Skin epidermis (tissue), 12 donors: ENCODE results near the gene PPIL1.
"Not testable (repeated sequence)": the region's sequence is repeated elsewhere in the genome, so short reads cannot be mapped to it uniquely, and the experiment has no call there.

Experiments used
- H3K27ac ChIP-seq, 21 experiments: fragments of 200-600 bp; sonication (generic) in 11 of 21; one replicate each; pipeline ENCODE4 v1.5.0; 2020; ENCODE audit warnings: mild to moderate bottlenecking in 3 of 21, inconsistent platforms in 2 of 21, moderate library complexity in 2 of 21
- H3K4me3 ChIP-seq, 7 experiments: fragments of 200-600 bp; sonication (generic) in 2 of 7; one replicate each; pipeline ENCODE4 v1.5.0; 2020; ENCODE audit warnings: inconsistent platforms in 2 of 7, mild to moderate bottlenecking in 2 of 7, moderate library complexity in 1 of 7

PPIL1 gene

GRCh38 chr6:36822506-36823269, 51.9 kb downstream of the PPIL1 start:
- Histone ChIP-seq H3K4me3 (no peak overlapping the region), H3K27ac (peak overlapping the region in 13 of 21 experiments; percentile 7 to 72 (median 45))

- H3K27ac ChIP-seq = peak overlapping the region in 12 of 21 experiments; percentile 18 to 72 (median 46)
These were observed 52.8 kb downstream of the PPIL1 start for GRCh38 chr6:36821581-36822335.

GRCh38 chr6:36820700-36821580, 53.7 kb downstream of the PPIL1 start:
- Histone ChIP-seq H3K4me3 (no peak overlapping the region), H3K27ac (peak overlapping the region in 13 of 21 experiments; percentile 9 to 72 (median 46))

More at GRCh38 chr6:36821581-36822335, 52.8 kb downstream of the PPIL1 start:
- no peak overlapping the region for H3K4me3 ChIP-seq

DNA sequence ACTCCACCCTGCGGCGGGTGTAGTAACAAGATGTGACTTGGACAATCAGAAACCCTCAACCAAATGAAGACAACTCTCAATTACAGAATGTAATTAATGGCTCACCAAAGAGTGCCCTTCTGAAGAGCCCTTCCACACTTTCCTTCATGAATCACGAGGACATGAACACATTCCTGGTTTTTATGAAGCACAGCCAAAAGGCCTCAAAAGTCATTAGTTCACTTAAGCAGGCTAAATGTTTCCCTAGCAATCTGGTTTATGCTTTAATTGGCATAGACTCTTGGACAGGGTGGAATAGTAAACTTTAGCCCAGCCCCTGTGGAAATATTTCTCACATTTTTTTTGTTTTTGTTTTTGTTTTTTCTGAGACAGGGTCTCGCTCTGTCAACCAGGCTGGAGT, 55.8 kb downstream of the PPIL1 start:
- no peak overlapping the region for H3K27ac ChIP-seq
- no peak overlapping the region for H3K4me3 ChIP-seq

- H3K4me3 ChIP-seq = no peak overlapping the region
- no peak overlapping the region for H3K27ac ChIP-seq
These were observed 56.8 kb downstream of the PPIL1 start for GRCh38 chr6:36817847-36818246.

GRCh38 chr6:36817176-36817817, 57.3 kb downstream of the PPIL1 start:
- Histone ChIP-seq H3K27ac (no peak overlapping the region), H3K4me3 (no peak overlapping the region)

- no peak overlapping the region for H3K4me3 ChIP-seq
- H3K27ac ChIP-seq = no peak overlapping the region
These were observed 58.5 kb downstream of the PPIL1 start for GRCh38 chr6:36815962-36816735.

GRCh38 chr6:36814249-36814648, 60.4 kb downstream of the PPIL1 start:
- no peak overlapping the region for H3K27ac ChIP-seq

GRCh38 chr6:36813526-36813925, 61.1 kb downstream of the PPIL1 start:
- Histone ChIP-seq H3K27ac (no peak overlapping the region), H3K4me3 (no peak overlapping the region)

More at GRCh38 chr6:36814249-36814648, 60.4 kb downstream of the PPIL1 start:
- H3K4me3 ChIP-seq = no peak overlapping the region

DNA sequence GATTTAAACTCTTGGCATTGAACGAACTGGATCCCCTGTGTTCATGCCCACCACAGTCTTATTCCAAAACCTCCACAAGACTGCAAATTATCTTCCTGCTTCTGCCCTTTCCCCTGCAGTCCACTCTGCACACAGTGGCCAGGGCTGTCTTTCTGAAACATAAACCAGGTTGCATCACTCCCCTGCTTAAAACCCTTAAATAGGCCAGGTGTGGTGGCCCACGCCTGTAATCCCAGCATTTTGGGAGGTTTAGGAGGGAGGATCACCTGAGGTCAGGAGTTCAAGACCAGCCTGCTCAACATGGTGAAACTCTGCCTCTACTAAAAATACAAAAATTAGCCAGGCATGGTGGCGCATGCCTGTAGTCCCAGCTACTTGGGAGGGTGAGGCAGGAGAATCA, 61.6 kb downstream of the PPIL1 start:
- H3K27ac ChIP-seq, H3K4me3 ChIP-seq: not testable (repeated sequence)

- Histone ChIP-seq H3K27ac (no peak overlapping the region), H3K4me3 (no peak overlapping the region)
These were observed 64.4 kb downstream of the PPIL1 start for GRCh38 chr6:36809941-36810803.

DNA sequence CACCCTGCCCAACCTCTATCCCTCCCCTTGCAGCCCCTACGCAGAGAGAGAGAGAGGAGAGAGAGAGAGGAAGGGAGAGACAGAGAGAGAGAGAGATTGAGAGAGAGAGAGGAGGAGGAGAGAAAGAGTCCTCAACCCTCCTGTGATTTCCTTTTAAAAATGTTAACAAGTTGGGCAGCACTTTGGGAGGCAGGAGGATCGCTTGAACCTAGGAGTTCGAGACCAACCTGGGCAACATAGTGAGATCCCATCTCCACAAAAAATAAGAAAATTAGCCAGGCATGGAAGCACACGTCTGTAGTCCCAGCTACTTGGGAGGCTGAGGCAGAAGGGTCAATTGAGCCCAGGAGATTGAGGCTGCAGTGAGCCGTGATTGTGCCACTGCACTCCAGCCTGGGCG, 65.4 kb downstream of the PPIL1 start:
- H3K4me3 ChIP-seq = no peak overlapping the region
- no peak overlapping the region for H3K27ac ChIP-seq

DNA sequence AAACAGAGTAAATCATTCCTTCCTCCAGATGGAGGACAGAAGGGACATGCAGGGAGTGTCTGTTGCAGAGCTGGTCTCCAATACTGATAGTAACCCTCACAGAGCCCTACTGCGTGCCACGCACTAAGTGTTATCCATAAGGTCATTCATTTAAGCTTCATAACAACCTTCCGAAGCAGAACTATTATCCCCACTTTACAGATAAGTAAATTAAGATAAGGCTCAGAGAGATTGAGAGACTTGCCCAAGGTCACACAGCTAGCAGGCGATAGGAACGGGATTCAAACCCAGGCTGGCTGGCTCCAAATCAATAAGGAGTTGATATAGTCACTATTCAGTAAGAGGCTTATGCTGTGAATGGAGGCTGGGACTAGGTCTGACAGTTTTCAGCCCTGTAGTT, 66.0 kb downstream of the PPIL1 start:
- no peak overlapping the region for H3K27ac ChIP-seq
- no peak overlapping the region for H3K4me3 ChIP-seq

DNA sequence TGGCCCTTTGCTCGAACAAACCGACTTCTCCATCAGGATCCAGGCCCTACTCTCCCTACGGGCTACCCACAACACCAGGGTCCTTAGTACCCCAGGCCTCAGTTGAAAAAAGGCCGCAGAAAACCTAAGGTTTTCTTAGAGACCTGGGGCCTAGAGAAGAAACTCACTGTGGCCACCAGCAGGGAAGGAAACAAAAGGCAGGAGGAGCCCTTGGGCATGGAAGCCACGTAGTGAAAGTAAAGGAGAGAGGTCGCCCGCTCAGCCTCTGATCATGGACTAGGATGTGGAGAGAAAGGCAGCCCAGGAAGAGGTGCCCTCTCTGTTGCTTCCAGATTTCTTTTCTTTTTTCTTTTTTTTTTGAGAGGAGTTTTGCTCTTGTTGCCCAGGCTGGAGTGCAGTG, 66.9 kb downstream of the PPIL1 start:
- Histone ChIP-seq H3K4me3 (no peak overlapping the region), H3K27ac (no peak overlapping the region)

GRCh38 chr6:36807143-36807542, 67.5 kb downstream of the PPIL1 start:
- no peak overlapping the region for H3K4me3 ChIP-seq

DNA sequence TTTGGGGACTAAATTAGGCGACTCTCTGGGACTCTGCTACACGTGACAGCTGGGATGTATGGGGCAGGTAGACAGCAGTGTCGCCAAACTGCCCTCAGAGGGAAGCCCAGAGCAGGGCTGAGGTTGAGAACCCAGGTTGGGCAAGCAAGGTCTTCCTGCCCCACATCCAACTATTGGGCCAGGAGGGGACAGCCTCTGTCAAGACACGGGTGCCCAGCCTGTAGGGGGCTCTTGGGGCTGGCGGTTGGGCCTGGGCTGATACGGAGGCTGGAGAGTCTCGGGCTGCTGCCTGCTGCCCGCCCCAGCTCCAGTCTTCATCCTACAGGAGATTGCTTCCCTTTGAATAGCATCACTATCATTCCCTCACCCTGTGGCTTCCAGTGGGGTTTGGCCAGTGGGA, 68.7 kb downstream of the PPIL1 start:
- Histone ChIP-seq H3K4me3 (no peak overlapping the region), H3K27ac (no peak overlapping the region)

More at GRCh38 chr6:36807143-36807542, 67.5 kb downstream of the PPIL1 start:
- H3K27ac ChIP-seq = no peak overlapping the region

- H3K27ac ChIP-seq = no peak overlapping the region
- H3K4me3 ChIP-seq = no peak overlapping the region
These were observed 69.4 kb downstream of the PPIL1 start for GRCh38 chr6:36805096-36805797.
